Activated gamma-delta T cell treated with Interleukin-2 at 50 U/mL for 16 hours (primary cell): ENCODE measurements around the gene RS1.

Source experiments
- DNase-seq: peaks from one replicate; pipeline ENCODE4 v3.0.0-alpha.2; 2020

The RS1 gene

DNA sequence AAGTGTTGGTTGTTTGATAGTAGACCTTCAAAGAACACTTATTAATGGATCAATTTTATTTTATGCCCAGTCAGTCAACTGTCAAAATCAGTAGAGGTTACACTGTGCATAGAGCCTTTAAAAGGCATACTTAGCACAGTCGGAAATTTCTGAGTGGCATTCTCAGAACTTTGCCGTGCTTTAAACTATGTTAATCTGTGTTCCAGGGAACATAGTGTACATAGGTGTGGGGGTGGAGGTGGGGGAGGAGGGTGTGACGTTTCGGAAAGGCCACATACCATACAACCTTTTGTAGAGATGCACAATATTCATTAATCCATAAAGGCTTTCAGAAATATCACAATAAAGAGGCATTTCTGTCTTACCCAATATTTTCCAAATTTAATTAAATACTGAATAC lies 75.8 kb downstream of the RS1 start:
- DNase-seq, result no peak

DNA sequence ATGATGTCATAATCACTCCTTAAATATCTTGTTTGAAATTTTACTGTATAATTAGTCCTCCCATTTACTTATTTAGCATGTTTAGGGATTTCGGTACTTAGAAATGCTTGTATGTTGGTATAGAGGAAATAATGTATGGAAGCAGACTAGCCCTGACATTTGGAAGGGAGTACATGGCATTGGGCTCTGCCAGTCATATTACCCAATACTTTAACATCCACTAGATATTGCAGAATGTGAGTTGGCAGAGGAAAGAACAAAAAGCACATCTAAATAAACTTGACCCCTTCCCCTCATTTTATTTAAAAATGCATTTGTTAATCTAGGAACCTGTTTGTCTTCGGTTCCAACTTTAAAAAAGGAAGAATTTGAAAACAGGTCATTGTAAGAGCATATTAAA lies 77.8 kb downstream of the RS1 start:
- DNase-seq, result no peak

DNA sequence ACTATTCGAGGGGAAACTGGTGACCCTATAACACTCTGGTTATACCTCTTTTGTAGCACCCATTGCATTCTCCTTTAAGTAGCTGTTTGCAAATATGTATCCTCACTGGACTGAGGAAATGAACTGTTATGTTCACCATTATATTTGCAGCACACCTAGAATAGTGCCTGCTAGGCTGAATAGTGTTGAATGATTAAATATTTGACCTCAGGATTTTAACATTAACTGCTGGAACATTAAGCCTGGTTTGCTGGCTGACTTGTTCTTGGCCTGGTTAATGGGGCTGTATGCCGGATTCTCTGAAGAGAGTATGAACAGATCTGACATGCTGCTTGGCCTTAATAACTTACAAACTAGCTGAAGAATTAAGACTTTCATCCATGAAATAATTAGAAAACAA lies 80.1 kb downstream of the RS1 start:
- DNase-seq, result no peak
